Esophagus muscularis mucosa (tissue), 2 donors: ENCODE measurements around the gene HOXC9.

Source experiments
- POLR2A ChIP-seq: fragments of 450-650 bp; IDR thresholded peaks from one replicate; pipeline ENCODE4 v1.6.1; 2017; ENCODE audit warnings: antibody characterized with exemption, moderate library complexity, mild to moderate bottlenecking, low read depth
- POLR2AphosphoS5 ChIP-seq, 2 donors: sonication (generic); formaldehyde crosslinking; IDR thresholded peaks; one replicate each; pipeline ENCODE4 v1.6.1; 2017; ENCODE audit warnings: antibody characterized with exemption in 2 of 2

GRCh38 chr12:53994264-53995001 lies 5.5 kb upstream of the HOXC9 start:
- TF ChIP-seq POLR2A (no peak), POLR2AphosphoS5 (IDR thresholded peaks at IDR 0.05) (no peak)
